Thyroid gland (tissue), 4 donors: ENCODE results near the gene PLD6.

Experiments used
- CTCF ChIP-seq, 6 experiments: fragments of 200-600 bp in 3 of 6; fragments of 450-650 bp in 3 of 6; sonication (generic) in 3 of 6; IDR thresholded peaks; one replicate each; pipeline ENCODE4 v1.5.1; 2016 to 2019; ENCODE audit warnings: antibody characterized with exemption in 6 of 6, mild to moderate bottlenecking in 2 of 6, inconsistent platforms in 1 of 6, moderate library complexity in 1 of 6
- POLR2A ChIP-seq, 2 donors: fragments of 450-650 bp; IDR thresholded peaks; one replicate each; pipeline ENCODE4 v1.6.1; 2017; ENCODE audit warnings: antibody characterized with exemption in 2 of 2, mild to moderate bottlenecking in 2 of 2, moderate library complexity in 1 of 2

GRCh38 chr17:17151962-17152361 lies 54.2 kb downstream of the PLD6 start:
- TF ChIP-seq CTCF (IDR thresholded peaks at IDR 0.05) (no peak), POLR2A (IDR thresholded peaks at IDR 0.05) (no peak)
